ENCODE data around the gene ZMYND8. TPM values are rescaled to one million over a fixed set of nuclear protein-coding genes. Genes with fewer than 3 reads are reported as not detected.

ZMYND8 gene
- total and polyA plus RNA-seq, 10 of the 15 experiments (the other 5 are each of a cell fraction or from before 2014, with no cell fraction given), result 12.9 to 54.8 (median 23.1) TPM

DNA sequence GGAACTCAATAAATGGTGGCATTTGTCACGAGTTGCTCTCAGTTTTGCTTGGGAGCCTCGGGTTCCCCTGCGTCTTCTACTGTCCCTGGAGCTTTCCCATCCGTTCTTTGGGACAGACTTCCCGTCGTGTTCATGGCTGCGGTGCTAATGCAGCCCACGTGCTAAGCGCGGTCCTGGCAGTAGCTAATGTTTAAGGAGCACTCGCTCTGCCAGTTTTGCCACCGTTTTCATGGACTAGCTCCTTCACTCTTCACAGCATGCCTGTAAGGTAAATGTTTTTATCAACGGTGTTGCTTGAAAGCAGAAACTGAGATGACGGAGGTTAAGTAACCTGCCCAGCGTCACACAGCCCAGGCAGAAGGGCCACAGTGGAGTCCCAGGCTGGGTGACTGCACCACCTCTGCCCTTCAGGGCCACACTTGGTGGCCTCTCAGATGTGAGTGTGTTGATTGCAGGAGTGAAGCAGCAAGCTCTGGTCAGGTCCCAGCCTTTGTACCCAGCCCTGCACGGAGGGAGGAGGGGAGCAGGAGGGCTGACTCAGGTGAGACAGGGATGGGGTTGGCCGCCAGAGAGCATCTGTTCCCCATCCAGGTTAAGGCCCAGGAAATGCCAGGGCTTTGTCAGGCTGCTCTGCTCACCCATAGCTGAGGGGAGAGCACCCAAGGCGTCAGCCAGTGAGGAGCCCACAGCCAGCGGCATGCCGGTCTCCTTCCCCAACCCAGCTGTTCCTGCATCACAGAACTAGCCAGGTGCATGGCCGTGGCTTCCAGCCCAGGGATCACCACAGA is 181.8 kb downstream of the ZMYND8 start:
- no peaks in the 10 kb centered on the region for H3K4me1 ChIP-seq (ENCODE audit: control insufficient read depth, insufficient read depth, low read length)
- no peak for DNase-seq (ENCODE audit: low read depth, low spot score)
- intact Hi-C loops (cut with micrococcal nuclease; ENCODE audit: unreplicated experiment), result no loop called here
- WGBS (ENCODE audit: insufficient coverage, insufficient replicate concordance, low lambda C conversion rate, missing lambda C conversion rate), result 73% methylated on average over 21 of the region's 21 CpGs
- H2AFZ ChIP-seq (ENCODE audit: control insufficient read depth, low read depth, low read length), result no peak overlapping the region
- no peak for ATAC-seq
- in situ Hi-C loops (cut with MboI), result no loop called here
- no peak overlapping the region for H3K4me2 ChIP-seq (ENCODE audit: control insufficient read depth, insufficient read depth)
- RAD21 ChIA-PET (ENCODE audit: unreplicated experiment), result no interaction called here
- TF ChIP-seq HDAC6 (IDR thresholded peaks at IDR 0.05; ENCODE audit: unreplicated experiment) (no peak), ETV6 (conservative IDR thresholded peaks at IDR 0.05 in 1 of 2, IDR thresholded peaks at IDR 0.05 in 1 of 2; ENCODE audit: borderline replicate concordance in 1 of 2, low read depth in 1 of 2) (peak in 1 of 2 experiments; percentile 47; a peak in 1 of 4 replicates)
- TF ChIP-seq, protein P1, sequence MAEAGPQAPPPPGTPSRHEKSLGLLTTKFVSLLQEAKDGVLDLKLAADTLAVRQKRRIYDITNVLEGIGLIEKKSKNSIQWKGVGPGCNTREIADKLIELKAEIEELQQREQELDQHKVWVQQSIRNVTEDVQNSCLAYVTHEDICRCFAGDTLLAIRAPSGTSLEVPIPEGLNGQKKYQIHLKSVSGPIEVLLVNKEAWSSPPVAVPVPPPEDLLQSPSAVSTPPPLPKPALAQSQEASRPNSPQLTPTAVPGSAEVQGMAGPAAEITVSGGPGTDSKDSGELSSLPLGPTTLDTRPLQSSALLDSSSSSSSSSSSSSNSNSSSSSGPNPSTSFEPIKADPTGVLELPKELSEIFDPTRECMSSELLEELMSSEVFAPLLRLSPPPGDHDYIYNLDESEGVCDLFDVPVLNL (IDR thresholded peaks at IDR 0.05; ENCODE audit: low read depth, low read length), result no peak
- SMC1A ChIA-PET (ENCODE audit: uncharacterized antibody, unreplicated experiment), result interaction anchor here (0.8 kb wide), 1 partner anchor 21 kb away, joined by 4 read pairs; no protein-coding TSS in a partner anchor
- no peaks in the 10 kb centered on the region for H3K36me3 ChIP-seq (ENCODE audit: control insufficient read depth in 2 of 2, insufficient read depth in 2 of 2, low read length in 1 of 2)
- no peaks in the 10 kb centered on the region for H3K79me2 ChIP-seq (ENCODE audit: control insufficient read depth, insufficient read depth, low read length)
- POLR2A ChIA-PET, result no interaction called here
- CTCF ChIA-PET, result interaction anchor here (1.3 kb wide), 1 partner anchor 22 kb away, joined by 3 read pairs; no protein-coding TSS in a partner anchor
- H3K9me3 ChIP-seq (replicated peaks; ENCODE audit: control insufficient read depth, insufficient read depth, low read length), result no peaks in the 10 kb centered on the region
- no peaks in the 10 kb centered on the region; the same call in 1 of the 2 replicates for H4K20me1 ChIP-seq (ENCODE audit: control insufficient read depth, insufficient read depth)
- BruUV-seq (replicated peaks), result no TSS peak
- H3K27ac ChIP-seq (ENCODE audit: control insufficient read depth, insufficient read depth), result no peak overlapping the region
- H3K4me3 ChIP-seq, result no peak overlapping the region
- H3K27me3 ChIP-seq (replicated peaks in 1 of 2; ENCODE audit: control insufficient read depth in 2 of 2, insufficient read depth in 2 of 2, low read length in 1 of 2), result peaks cover 0 to 2% of the 10 kb centered on the region in 2 experiments; a peak in 1 of 4 replicates
- H3K9ac ChIP-seq (ENCODE audit: control insufficient read depth, insufficient read depth, low read length), result no peak overlapping the region
- FAIRE-seq, result no peak

Data from GM12878 (cell line).